Mammary epithelial cell (primary cell): ENCODE results near the gene TFIP11.

ENCODE experiments used
- EZH2 ChIP-seq: IDR thresholded peaks from 2 replicates; pipeline ENCODE4 v1.6.1; 2012; ENCODE audit warnings: low read length, inconsistent platforms, borderline replicate concordance
- TF ChIP-seq, protein P1 (sequence below), 2 donors: IDR thresholded peaks in 1 of 2; conservative IDR thresholded peaks in 1 of 2; 2 replicates each; pipeline ENCODE4 v1.5.1; 2011 to 2012; ENCODE audit warnings: inconsistent platforms in 2 of 2, low read length in 2 of 2, mild to moderate bottlenecking in 2 of 2, control low read depth in 1 of 2, low read depth in 1 of 2; ENCODE audit not compliant: insufficient read depth in 1 of 2; ENCODE audit errors: extremely low read depth in 1 of 2

DNA sequence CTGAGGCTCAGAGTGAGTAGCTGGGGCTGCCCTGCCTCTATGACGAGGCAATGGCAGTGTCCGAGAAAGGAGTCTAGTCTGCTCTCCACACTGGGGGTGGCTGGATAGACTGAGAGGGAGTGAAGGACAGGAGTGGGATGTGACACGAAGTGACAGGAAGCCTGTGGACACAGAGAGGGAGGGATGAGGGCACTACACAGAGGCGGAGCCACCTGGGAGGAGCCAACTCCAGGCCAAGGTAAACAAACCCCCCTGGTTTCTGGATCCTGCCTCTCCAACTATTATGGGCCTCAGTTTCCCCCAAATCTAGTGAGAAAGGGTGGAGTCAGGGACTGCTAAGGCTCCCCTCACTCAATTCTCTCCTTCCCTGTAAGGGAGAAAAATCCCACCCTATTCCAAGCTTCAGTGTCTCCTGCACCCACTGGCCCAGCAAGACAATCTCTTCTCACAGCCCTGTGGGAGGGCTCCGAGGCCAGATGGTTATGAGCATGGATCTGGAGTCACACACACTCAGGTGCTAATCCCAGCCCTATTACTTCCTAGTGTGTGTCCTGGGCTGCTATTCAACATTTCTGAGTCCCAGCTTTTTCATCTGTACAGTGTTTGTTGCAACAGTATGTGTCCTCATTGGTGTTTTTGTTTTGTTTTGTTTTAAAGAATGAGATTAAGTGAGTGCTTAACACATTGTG is 58.3 kb downstream of the TFIP11 start:
- TF ChIP-seq, protein P1, sequence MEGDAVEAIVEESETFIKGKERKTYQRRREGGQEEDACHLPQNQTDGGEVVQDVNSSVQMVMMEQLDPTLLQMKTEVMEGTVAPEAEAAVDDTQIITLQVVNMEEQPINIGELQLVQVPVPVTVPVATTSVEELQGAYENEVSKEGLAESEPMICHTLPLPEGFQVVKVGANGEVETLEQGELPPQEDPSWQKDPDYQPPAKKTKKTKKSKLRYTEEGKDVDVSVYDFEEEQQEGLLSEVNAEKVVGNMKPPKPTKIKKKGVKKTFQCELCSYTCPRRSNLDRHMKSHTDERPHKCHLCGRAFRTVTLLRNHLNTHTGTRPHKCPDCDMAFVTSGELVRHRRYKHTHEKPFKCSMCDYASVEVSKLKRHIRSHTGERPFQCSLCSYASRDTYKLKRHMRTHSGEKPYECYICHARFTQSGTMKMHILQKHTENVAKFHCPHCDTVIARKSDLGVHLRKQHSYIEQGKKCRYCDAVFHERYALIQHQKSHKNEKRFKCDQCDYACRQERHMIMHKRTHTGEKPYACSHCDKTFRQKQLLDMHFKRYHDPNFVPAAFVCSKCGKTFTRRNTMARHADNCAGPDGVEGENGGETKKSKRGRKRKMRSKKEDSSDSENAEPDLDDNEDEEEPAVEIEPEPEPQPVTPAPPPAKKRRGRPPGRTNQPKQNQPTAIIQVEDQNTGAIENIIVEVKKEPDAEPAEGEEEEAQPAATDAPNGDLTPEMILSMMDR (conservative IDR thresholded peaks at IDR 0.05 in 1 of 2, IDR thresholded peaks at IDR 0.05 in 1 of 2; ENCODE audit: extremely low read depth in 1 of 2, insufficient read depth in 1 of 2, low read depth in 1 of 2, low read length in 2 of 2): no peak
- TF ChIP-seq EZH2: no peak
